GM18517 (cell line): Measurements from ENCODE around the gene RHPN2.
"Not testable (repeated sequence)": the region's sequence is repeated elsewhere in the genome, so short reads cannot be mapped to it uniquely, and the experiment has no call there.

Experiments used
- ATAC-seq: cut with Tn5 transposase; IDR thresholded peaks from one replicate; pipeline ENCODE4 v1.9.1; 2021; ENCODE audit warnings: mild to moderate bottlenecking, moderate library complexity; ENCODE audit not compliant: unreplicated experiment

Gene RHPN2

GRCh38 chr19:33066543-33066942 is 1.9 kb upstream of the RHPN2 start:
- no peak for ATAC-seq

GRCh38 chr19:33064458-33064791 is 263 bp downstream of the RHPN2 start:
- ATAC-seq: no peak

GRCh38 chr19:33063753-33064457 is 783 bp downstream of the RHPN2 start:
- no peak for ATAC-seq

- no peak for ATAC-seq
These were observed 1.3 kb downstream of the RHPN2 start for GRCh38 chr19:33063356-33063752.

- no peak for ATAC-seq
These were observed 1.8 kb downstream of the RHPN2 start for GRCh38 chr19:33062902-33063301.

- no peak for ATAC-seq
These were observed 4.1 kb downstream of the RHPN2 start for GRCh38 chr19:33060586-33060985.

- ATAC-seq: no peak
These were observed 9.0 kb downstream of the RHPN2 start for GRCh38 chr19:33055718-33056117.

- no peak for ATAC-seq
These were observed 10.1 kb downstream of the RHPN2 start for GRCh38 chr19:33054623-33055022.

- no peak for ATAC-seq
These were observed 12.2 kb downstream of the RHPN2 start for GRCh38 chr19:33052352-33052972.

GRCh38 chr19:33050110-33050509 is 14.6 kb downstream of the RHPN2 start:
- no peak for ATAC-seq

GRCh38 chr19:33048806-33049676 is 15.6 kb downstream of the RHPN2 start:
- no peak for ATAC-seq

- ATAC-seq: no peak
These were observed 17.3 kb downstream of the RHPN2 start for GRCh38 chr19:33047422-33047821.

- not testable (repeated sequence) for ATAC-seq
These were observed 22.9 kb downstream of the RHPN2 start for GRCh38 chr19:33041828-33042160.

GRCh38 chr19:33040994-33041827 is 23.5 kb downstream of the RHPN2 start:
- no peak for ATAC-seq

- ATAC-seq: no peak
These were observed 24.9 kb downstream of the RHPN2 start for GRCh38 chr19:33039815-33040214.

GRCh38 chr19:33039108-33039599 is 25.5 kb downstream of the RHPN2 start:
- no peak for ATAC-seq

GRCh38 chr19:33037168-33038025 is 27.3 kb downstream of the RHPN2 start:
- not testable (repeated sequence) for ATAC-seq

GRCh38 chr19:33036370-33037167 is 28.1 kb downstream of the RHPN2 start:
- ATAC-seq: not testable (repeated sequence)

- ATAC-seq: no peak
These were observed 29.2 kb downstream of the RHPN2 start for GRCh38 chr19:33035461-33035860.
